Measurements from ENCODE around the gene GBF1. TPM values are rescaled to one million over a fixed set of nuclear protein-coding genes. Genes with fewer than 3 reads are reported as not detected.

Gene GBF1
- total and polyA plus RNA-seq, 2 of the 13 experiments (the other 11 are each of a cell fraction or from before 2014, with no cell fraction given), result 17.1 to 21.9 TPM

DNA sequence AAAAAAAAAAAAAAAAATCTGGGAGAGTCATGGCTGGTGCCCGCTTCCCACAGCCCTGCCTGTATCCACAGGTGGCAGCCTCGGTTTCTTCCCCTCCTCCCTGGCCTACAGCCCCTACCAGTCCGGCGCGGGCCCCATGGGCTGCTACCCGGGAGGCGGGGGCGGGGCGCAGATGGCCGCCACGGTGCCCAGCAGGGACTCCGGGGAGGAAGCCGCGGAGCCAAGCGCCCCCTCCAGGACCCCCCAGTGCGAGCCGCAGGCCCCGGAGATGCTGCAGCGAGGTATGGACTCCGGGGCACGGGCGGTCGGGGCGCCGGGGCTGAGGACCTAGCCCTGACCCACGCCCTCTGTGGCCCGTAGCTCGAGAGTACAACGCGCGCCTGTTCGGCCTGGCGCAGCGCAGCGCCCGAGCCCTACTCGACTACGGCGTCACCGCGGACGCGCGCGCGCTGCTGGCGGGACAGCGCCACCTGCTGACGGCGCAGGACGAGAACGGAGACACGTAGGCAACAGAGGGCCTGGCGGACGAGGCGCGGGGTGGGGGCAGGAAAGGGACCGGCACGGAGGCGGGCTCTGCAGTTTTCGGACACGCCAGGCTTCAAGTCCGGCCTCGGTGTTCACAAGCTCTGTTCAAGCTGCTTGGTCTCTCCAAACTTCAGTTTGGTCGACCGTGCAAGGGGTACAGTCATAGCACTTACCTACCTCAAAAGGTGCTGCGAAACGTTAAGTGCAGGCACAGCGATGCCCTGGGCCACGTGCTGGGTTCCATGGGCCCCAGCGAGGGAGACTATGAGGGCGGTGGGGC is 154.1 kb downstream of the GBF1 start (continued):
- TF ChIP-seq ZNF496 (CRISPR knock-in tag; IDR thresholded peaks at IDR 0.05; ENCODE audit: insufficient replicate concordance) (no peak), ZNF724P (CRISPR knock-in tag; IDR thresholded peaks at IDR 0.05; ENCODE audit: borderline replicate concordance) (no peak), GTF3A (CRISPR knock-in tag; conservative IDR thresholded peaks at IDR 0.05) (no peak), KLF9 (CRISPR knock-in tag; IDR thresholded peaks at IDR 0.05; ENCODE audit: low read depth) (0 out of 2 replicates have a peak, but pooled peaks have one; percentile 29), ZFP36L1 (CRISPR knock-in tag; IDR thresholded peaks at IDR 0.05) (no peak), ZNF12 (CRISPR knock-in tag; IDR thresholded peaks at IDR 0.05) (no peak), HOXD1 (CRISPR knock-in tag; IDR thresholded peaks at IDR 0.05) (peak; percentile 78; the same call in 1 of the 2 replicates), ISL2 (CRISPR knock-in tag; IDR thresholded peaks at IDR 0.05) (no peak; the same call in 1 of the 2 replicates), ZBTB7B (CRISPR knock-in tag; IDR thresholded peaks at IDR 0.05) (peak; percentile 84), TARDBP (CRISPR knock-in tag; IDR thresholded peaks at IDR 0.05) (peak; percentile 89), TCF7 (IDR thresholded peaks at IDR 0.05; ENCODE audit: low read depth) (no peak), NFE2 (CRISPR knock-in tag; IDR thresholded peaks at IDR 0.05) (no peak), ZNF33B (CRISPR knock-in tag; IDR thresholded peaks at IDR 0.05) (no peak), ZNF883 (CRISPR knock-in tag; IDR thresholded peaks at IDR 0.05; ENCODE audit: not compliant biosample characterization) (peak; percentile 57), ZNF652 (CRISPR knock-in tag; IDR thresholded peaks at IDR 0.05; ENCODE audit: borderline replicate concordance, low read depth) (peak; percentile 36; the same call in 1 of the 2 replicates), SALL2 (CRISPR knock-in tag; IDR thresholded peaks at IDR 0.05) (peak; percentile 59; the same call in 1 of the 2 replicates), HOXA7 (CRISPR knock-in tag; IDR thresholded peaks at IDR 0.05) (no peak)
- TF ChIP-seq, protein P1, sequence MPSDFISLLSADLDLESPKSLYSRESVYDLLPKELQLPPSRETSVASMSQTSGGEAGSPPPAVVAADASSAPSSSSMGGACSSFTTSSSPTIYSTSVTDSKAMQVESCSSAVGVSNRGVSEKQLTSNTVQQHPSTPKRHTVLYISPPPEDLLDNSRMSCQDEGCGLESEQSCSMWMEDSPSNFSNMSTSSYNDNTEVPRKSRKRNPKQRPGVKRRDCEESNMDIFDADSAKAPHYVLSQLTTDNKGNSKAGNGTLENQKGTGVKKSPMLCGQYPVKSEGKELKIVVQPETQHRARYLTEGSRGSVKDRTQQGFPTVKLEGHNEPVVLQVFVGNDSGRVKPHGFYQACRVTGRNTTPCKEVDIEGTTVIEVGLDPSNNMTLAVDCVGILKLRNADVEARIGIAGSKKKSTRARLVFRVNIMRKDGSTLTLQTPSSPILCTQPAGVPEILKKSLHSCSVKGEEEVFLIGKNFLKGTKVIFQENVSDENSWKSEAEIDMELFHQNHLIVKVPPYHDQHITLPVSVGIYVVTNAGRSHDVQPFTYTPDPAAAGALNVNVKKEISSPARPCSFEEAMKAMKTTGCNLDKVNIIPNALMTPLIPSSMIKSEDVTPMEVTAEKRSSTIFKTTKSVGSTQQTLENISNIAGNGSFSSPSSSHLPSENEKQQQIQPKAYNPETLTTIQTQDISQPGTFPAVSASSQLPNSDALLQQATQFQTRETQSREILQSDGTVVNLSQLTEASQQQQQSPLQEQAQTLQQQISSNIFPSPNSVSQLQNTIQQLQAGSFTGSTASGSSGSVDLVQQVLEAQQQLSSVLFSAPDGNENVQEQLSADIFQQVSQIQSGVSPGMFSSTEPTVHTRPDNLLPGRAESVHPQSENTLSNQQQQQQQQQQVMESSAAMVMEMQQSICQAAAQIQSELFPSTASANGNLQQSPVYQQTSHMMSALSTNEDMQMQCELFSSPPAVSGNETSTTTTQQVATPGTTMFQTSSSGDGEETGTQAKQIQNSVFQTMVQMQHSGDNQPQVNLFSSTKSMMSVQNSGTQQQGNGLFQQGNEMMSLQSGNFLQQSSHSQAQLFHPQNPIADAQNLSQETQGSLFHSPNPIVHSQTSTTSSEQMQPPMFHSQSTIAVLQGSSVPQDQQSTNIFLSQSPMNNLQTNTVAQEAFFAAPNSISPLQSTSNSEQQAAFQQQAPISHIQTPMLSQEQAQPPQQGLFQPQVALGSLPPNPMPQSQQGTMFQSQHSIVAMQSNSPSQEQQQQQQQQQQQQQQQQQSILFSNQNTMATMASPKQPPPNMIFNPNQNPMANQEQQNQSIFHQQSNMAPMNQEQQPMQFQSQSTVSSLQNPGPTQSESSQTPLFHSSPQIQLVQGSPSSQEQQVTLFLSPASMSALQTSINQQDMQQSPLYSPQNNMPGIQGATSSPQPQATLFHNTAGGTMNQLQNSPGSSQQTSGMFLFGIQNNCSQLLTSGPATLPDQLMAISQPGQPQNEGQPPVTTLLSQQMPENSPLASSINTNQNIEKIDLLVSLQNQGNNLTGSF (CRISPR knock-in tag; IDR thresholded peaks at IDR 0.05), result no peak; the same call in 1 of the 2 replicates
- TF ChIP-seq, protein P2, sequence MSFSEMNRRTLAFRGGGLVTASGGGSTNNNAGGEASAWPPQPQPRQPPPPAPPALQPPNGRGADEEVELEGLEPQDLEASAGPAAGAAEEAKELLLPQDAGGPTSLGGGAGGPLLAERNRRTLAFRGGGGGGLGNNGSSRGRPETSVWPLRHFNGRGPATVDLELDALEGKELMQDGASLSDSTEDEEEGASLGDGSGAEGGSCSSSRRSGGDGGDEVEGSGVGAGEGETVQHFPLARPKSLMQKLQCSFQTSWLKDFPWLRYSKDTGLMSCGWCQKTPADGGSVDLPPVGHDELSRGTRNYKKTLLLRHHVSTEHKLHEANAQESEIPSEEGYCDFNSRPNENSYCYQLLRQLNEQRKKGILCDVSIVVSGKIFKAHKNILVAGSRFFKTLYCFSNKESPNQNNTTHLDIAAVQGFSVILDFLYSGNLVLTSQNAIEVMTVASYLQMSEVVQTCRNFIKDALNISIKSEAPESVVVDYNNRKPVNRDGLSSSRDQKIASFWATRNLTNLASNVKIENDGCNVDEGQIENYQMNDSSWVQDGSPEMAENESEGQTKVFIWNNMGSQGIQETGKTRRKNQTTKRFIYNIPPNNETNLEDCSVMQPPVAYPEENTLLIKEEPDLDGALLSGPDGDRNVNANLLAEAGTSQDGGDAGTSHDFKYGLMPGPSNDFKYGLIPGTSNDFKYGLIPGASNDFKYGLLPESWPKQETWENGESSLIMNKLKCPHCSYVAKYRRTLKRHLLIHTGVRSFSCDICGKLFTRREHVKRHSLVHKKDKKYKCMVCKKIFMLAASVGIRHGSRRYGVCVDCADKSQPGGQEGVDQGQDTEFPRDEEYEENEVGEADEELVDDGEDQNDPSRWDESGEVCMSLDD (CRISPR knock-in tag; IDR thresholded peaks at IDR 0.05; ENCODE audit: borderline replicate concordance), result no peak
- TF ChIP-seq, protein P3, sequence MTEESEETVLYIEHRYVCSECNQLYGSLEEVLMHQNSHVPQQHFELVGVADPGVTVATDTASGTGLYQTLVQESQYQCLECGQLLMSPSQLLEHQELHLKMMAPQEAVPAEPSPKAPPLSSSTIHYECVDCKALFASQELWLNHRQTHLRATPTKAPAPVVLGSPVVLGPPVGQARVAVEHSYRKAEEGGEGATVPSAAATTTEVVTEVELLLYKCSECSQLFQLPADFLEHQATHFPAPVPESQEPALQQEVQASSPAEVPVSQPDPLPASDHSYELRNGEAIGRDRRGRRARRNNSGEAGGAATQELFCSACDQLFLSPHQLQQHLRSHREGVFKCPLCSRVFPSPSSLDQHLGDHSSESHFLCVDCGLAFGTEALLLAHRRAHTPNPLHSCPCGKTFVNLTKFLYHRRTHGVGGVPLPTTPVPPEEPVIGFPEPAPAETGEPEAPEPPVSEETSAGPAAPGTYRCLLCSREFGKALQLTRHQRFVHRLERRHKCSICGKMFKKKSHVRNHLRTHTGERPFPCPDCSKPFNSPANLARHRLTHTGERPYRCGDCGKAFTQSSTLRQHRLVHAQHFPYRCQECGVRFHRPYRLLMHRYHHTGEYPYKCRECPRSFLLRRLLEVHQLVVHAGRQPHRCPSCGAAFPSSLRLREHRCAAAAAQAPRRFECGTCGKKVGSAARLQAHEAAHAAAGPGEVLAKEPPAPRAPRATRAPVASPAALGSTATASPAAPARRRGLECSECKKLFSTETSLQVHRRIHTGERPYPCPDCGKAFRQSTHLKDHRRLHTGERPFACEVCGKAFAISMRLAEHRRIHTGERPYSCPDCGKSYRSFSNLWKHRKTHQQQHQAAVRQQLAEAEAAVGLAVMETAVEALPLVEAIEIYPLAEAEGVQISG (CRISPR knock-in tag; IDR thresholded peaks at IDR 0.05), result peak; percentile 97
